ENCODE measurements around the gene SPRR3. TPM values are rescaled to one million over a fixed set of nuclear protein-coding genes. Genes with fewer than 3 reads are reported as not detected.

Gene SPRR3
- total RNA-seq, 1 experiment from 2014 or later: not detected

DNA sequence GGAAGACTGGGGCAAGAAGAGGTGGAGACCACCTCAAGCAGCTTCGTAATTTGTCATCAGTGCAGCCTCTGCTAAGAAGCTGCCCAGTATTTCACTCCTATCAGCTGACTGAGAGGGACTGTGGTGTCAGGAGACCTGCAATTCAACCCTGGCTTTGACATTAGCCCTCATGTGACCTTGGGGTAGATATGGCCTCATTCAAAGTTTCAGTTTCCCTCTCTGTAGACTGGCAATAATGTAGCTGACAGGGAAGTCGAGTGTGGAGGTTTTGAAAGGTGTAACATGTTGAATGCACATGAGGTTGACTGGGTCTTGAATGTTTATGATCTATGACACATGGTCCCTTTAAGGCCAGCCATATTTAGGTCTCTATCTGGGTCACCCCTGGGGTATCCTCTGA, 33.3 kb upstream of the SPRR3 start:
- no TSS peak for BruUV-seq (replicated peaks)
- H3K27ac Mint-ChIP-seq (ENCODE audit: low read depth, unreplicated experiment): no peak overlapping the region

DNA sequence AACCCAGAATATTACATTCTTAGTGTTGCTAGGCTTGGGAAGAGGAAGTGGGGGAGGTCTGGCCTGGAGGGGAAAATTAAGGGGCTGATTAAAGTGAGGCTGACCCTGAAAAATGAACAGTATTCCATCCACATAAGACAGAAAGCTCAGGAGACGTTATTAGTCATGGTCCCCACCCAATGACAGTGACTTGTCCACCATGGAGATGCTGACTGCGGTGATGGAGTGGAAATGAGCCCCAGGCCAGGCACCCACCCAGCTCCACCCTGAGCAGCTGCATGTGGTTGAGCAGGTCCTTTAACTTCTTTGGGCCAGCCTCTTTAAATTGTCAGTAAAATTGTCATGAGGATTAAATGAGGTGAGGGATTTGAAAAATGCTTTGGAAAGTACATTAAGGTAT, 32.5 kb upstream of the SPRR3 start:
- Mint-ChIP-seq H3K36me3 (ENCODE audit: insufficient read depth, unreplicated experiment) (no peaks in the 10 kb centered on the region), H3K27ac (ENCODE audit: low read depth, unreplicated experiment) (no peak overlapping the region), H3K27me3 (ENCODE audit: insufficient read depth, unreplicated experiment) (no peaks in the 10 kb centered on the region), H3K9me3 (ENCODE audit: unreplicated experiment) (no peaks in the 10 kb centered on the region), H3K4me1 (ENCODE audit: insufficient read depth, unreplicated experiment) (peaks cover 21% of the 10 kb centered on the region), H3K4me3 (ENCODE audit: unreplicated experiment) (no peak overlapping the region)
- no peak for DNase-seq (ENCODE audit: unreplicated experiment)
- TF ChIP-seq, protein P1, sequence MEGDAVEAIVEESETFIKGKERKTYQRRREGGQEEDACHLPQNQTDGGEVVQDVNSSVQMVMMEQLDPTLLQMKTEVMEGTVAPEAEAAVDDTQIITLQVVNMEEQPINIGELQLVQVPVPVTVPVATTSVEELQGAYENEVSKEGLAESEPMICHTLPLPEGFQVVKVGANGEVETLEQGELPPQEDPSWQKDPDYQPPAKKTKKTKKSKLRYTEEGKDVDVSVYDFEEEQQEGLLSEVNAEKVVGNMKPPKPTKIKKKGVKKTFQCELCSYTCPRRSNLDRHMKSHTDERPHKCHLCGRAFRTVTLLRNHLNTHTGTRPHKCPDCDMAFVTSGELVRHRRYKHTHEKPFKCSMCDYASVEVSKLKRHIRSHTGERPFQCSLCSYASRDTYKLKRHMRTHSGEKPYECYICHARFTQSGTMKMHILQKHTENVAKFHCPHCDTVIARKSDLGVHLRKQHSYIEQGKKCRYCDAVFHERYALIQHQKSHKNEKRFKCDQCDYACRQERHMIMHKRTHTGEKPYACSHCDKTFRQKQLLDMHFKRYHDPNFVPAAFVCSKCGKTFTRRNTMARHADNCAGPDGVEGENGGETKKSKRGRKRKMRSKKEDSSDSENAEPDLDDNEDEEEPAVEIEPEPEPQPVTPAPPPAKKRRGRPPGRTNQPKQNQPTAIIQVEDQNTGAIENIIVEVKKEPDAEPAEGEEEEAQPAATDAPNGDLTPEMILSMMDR (IDR thresholded peaks at IDR 0.05; ENCODE audit: unreplicated experiment): no peak
- ChIA-PET POLR2A (interaction anchor here (0.7 to 3.6 kb wide), 3 partner anchors 12 to 36 kb away, joined by 3 to 15 read pairs (median 8); no protein-coding TSS in a partner anchor), CTCF (interaction anchor here (0.6 to 3.1 kb wide), 5 partner anchors 10 to 222 kb away, joined by 3 to 20 read pairs (median 9); no protein-coding TSS in a partner anchor)
- no TSS peak for BruUV-seq (replicated peaks)
- intact Hi-C loops (cut with micrococcal nuclease): no loop called here

More for the DNA sequence above, 33.3 kb upstream of the SPRR3 start:
- no peak for DNase-seq (ENCODE audit: unreplicated experiment)
- ChIA-PET CTCF (interaction anchor here (0.6 to 3.1 kb wide), 8 partner anchors 11 to 223 kb away, joined by 3 to 20 read pairs (median 4); no protein-coding TSS in a partner anchor), POLR2A (interaction anchor here (1.3 to 3.6 kb wide), 4 partner anchors 14 to 36 kb away, joined by 8 to 30 read pairs (median 14); partner anchors contain the start of gene SPRR1A)
- intact Hi-C loops (cut with micrococcal nuclease): no loop called here
- Mint-ChIP-seq H3K27me3 (ENCODE audit: insufficient read depth, unreplicated experiment) (no peaks in the 10 kb centered on the region), H3K4me1 (ENCODE audit: insufficient read depth, unreplicated experiment) (peaks cover 21% of the 10 kb centered on the region), H3K4me3 (ENCODE audit: unreplicated experiment) (no peak overlapping the region), H3K36me3 (ENCODE audit: insufficient read depth, unreplicated experiment) (no peaks in the 10 kb centered on the region), H3K9me3 (ENCODE audit: unreplicated experiment) (no peaks in the 10 kb centered on the region)
- TF ChIP-seq, protein P1 (IDR thresholded peaks at IDR 0.05; ENCODE audit: unreplicated experiment): no peak

DNA sequence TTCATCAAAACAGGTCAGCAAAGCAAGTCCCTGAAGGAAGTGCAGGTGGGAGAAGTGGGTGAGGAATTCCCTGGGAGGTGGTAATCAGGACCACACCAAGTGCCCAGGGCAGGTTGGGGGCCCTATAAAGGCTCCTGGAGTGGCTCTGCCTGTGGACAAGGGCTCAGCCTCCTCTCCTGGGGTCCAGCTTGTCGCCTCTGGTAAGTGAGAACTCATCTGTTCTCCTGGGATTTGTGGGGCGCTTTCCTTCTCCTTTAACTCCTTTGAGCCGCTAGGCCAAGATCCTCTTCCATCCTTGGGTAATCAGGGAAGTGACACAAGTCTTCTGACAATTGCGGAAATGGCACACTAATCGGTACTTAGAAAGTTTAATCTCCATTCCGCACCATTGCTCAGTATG, 31.1 kb upstream of the SPRR3 start, which contains the start of gene SPRR4:
Gene SPRR4 (plus strand): TSS at position 154 of the 400 bp plus-strand sequence. CDS start 1,243 bp downstream, outside the sequence.
- no TSS peak for BruUV-seq (replicated peaks)
- ChIA-PET POLR2A (interaction anchor here (0.8 to 1.2 kb wide), 2 partner anchors 38 to 128 kb away, joined by 3 read pairs; no protein-coding TSS in a partner anchor), CTCF (no interaction called here)
- Mint-ChIP-seq H3K9me3 (ENCODE audit: unreplicated experiment) (no peaks in the 10 kb centered on the region), H3K4me3 (ENCODE audit: unreplicated experiment) (no peak within 1 kb of the TSS), H3K27me3 (ENCODE audit: insufficient read depth, unreplicated experiment) (no peaks in the 10 kb centered on the region), H3K36me3 (ENCODE audit: insufficient read depth, unreplicated experiment) (no peaks in the 10 kb centered on the region), H3K4me1 (ENCODE audit: insufficient read depth, unreplicated experiment) (peaks cover 21% of the 10 kb centered on the region), H3K27ac (ENCODE audit: low read depth, unreplicated experiment) (no peak within 1 kb of the TSS)
- intact Hi-C loops (cut with micrococcal nuclease): no loop called here
- TF ChIP-seq, protein P1 (IDR thresholded peaks at IDR 0.05; ENCODE audit: unreplicated experiment): no peak
- no peak for DNase-seq (ENCODE audit: unreplicated experiment)

DNA sequence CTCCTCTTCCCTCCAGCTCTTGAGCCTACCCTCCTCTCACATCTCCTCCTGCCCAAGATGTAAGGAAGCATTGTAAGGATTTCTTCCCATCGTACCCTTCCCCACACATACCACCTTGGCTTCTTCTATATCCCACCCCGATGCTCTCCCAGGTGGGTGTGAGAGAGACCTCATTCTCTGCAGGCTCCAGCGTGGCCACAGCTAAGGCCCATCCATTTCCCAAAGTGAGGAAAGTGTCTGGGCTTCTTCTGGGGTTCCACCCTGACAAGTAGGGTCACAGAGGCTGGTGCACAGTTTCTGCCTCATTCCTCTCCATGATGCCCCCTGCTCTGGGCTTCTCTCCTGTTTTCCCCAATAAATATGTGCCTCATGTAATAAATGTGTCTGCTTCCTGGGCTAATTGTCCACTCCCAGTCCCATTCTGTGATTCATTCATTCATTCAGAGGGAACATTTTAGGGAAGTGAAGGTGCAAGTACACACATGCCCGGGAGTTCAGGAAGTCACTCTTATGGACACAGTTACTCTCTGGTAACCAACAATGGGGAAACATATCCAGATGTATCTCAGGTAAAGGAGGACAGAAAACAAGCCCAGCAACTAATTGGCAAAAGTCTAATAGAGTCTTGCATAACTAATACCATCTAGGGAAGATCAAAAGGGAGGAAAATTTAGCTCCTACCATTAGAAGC, 29.2 kb upstream of the SPRR3 start:
- POLR2A ChIA-PET: interaction anchor here (0.6 to 1.9 kb wide), 5 partner anchors 8 to 40 kb away, joined by 3 to 9 read pairs (median 3); no protein-coding TSS in a partner anchor
- DNase-seq (ENCODE audit: unreplicated experiment): peak; percentile 70
- no peaks in the 10 kb centered on the region for H3K9me3 Mint-ChIP-seq (ENCODE audit: unreplicated experiment)
- no peaks in the 10 kb centered on the region for H3K36me3 Mint-ChIP-seq (ENCODE audit: insufficient read depth, unreplicated experiment)
- peaks cover 14% of the 10 kb centered on the region for H3K4me1 Mint-ChIP-seq (ENCODE audit: insufficient read depth, unreplicated experiment)
- intact Hi-C loops (cut with micrococcal nuclease): no loop called here
- BruUV-seq (replicated peaks): no TSS peak
- H3K4me3 Mint-ChIP-seq (ENCODE audit: unreplicated experiment): no peak overlapping the region
- CTCF ChIA-PET: interaction anchor here (0.6 kb wide), 1 partner anchor 189 kb away, joined by 3 read pairs; no protein-coding TSS in a partner anchor
- TF ChIP-seq, protein P1 (IDR thresholded peaks at IDR 0.05; ENCODE audit: unreplicated experiment): no peak
- H3K27me3 Mint-ChIP-seq (ENCODE audit: insufficient read depth, unreplicated experiment): no peaks in the 10 kb centered on the region
- H3K27ac Mint-ChIP-seq (ENCODE audit: low read depth, unreplicated experiment): peak overlapping the region; percentile 1

All from MCF 10A (cell line).